ENCODE results near the gene PREX1. TPM values are rescaled to one million over a fixed set of nuclear protein-coding genes. Genes with fewer than 3 reads are reported as not detected.

PREX1 gene
- total RNA-seq, 1 donor from 2014 or later = 65.5 TPM

DNA sequence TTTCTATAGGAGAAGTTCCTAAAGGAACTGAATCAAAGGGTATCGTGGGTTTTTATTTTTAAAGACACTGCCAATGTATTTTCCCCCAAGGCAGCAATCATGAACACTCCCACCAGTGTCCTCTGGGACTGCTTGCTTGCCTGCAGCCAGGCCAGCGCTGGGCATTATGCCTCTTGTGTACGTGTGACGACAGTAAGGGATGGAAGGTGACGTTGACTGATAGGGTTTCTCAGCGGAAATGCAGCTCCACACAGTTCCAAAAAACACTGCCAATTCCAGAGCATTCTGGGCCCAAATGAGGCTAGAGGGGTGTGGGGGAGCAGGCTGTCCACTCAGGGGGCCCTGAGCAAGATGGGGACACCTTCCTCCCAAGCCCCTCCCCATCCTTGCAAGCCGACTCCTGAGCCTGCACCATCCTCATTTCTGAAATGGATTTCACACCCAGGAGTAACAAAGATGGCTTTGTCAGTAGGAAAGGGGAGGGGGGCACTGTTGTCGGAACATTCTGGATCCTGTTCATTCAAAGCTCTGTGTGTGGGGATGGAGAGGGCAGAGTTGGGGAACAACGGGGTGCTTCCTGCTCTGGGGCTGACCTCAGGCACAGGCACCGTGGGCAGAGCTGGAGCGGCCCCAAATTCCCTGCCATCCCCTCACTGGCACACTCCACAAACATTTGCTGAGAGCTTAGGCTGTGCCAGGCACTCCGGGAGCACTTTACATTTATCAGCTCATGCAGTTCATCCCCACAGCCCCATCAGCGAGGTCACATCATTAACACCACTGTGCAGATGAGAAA lies 20.0 kb downstream of the PREX1 start:
- intact Hi-C loops (cut with micrococcal nuclease) = no loop called here
- H3K27ac Mint-ChIP-seq = no peak overlapping the region
- H3K9me3 Mint-ChIP-seq = peaks cover 13% of the 10 kb centered on the region
- DNase-seq = no peak
- peaks cover 60% of the 10 kb centered on the region for H3K36me3 Mint-ChIP-seq (ENCODE audit: low read depth)
- H3K27me3 Mint-ChIP-seq = no peaks in the 10 kb centered on the region
- H3K4me1 Mint-ChIP-seq = peaks cover 23% of the 10 kb centered on the region
- no peak overlapping the region for H3K4me3 Mint-ChIP-seq

DNA sequence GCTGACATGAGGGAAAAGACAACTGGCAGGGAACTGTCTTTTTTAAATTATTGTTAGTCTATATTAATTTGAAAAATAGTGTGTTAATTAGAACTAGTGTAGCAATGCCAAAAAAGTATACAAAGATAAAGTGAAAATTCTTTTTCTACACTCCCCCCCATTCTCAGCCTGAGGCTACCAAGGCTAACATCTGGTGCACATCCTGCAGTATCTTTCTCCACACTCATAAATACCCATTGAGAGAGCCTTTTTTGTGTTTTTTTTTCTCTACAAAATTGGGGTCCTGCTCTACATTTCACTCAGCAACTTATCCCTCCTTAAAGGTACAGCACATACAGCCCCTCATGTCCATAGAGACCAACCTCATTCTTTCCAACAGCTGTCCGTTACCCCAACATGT lies 20.7 kb downstream of the PREX1 start:
- H3K4me3 Mint-ChIP-seq = no peak overlapping the region
- no peak overlapping the region for H3K27ac Mint-ChIP-seq
- H3K4me1 Mint-ChIP-seq = peaks cover 28% of the 10 kb centered on the region
- peaks cover 13% of the 10 kb centered on the region for H3K9me3 Mint-ChIP-seq
- no peak for DNase-seq
- intact Hi-C loops (cut with micrococcal nuclease) = no loop called here
- peaks cover 60% of the 10 kb centered on the region for H3K36me3 Mint-ChIP-seq (ENCODE audit: low read depth)
- no peaks in the 10 kb centered on the region for H3K27me3 Mint-ChIP-seq

DNA sequence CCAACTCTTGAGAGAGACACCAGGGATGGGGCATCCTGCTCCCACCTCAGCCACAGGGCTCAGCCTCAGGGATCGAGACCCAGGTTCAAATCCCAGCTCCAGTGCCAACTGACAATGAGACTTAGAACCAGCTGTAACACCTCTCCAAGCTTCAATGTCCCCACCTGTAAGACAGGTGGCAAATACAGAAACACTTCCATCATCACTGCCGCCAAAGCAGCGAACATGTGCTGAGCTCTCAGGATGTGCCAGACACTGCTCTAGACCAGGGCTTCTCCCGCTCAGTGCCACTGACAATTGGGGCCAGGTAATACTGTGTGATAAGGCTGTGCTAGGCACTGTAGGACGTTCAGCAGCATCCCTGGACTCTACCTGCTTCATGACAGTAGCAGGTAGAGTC lies 22.1 kb downstream of the PREX1 start:
- Mint-ChIP-seq H3K27ac (no peak overlapping the region), H3K9me3 (peaks cover 13% of the 10 kb centered on the region), H3K4me3 (no peak overlapping the region), H3K36me3 (ENCODE audit: low read depth) (peaks cover 55% of the 10 kb centered on the region), H3K27me3 (no peaks in the 10 kb centered on the region), H3K4me1 (peaks cover 26% of the 10 kb centered on the region)
- intact Hi-C loops (cut with micrococcal nuclease) = no loop called here
- no peak for DNase-seq

DNA sequence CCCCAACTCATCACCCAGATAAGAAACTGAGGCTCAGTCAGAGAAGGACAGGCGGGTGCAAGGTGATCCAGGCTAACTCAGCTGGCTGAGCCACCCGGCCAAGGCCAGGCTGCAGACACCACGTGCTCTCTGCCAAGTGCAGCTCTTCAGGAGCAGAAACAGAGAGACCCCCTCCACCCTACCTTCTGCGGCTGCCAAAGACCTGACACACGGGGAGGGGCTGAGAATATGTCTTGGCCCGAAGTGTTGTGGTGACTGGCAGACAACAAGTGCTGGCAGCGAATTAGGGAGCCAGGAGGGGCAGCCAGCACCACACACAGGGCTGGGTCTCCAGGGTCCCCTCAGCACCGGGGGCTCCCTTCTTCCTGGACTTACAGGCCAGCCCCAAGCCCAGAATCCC lies 22.5 kb downstream of the PREX1 start:
- no peak overlapping the region for H3K4me3 Mint-ChIP-seq
- H3K9me3 Mint-ChIP-seq = peaks cover 13% of the 10 kb centered on the region
- H3K27ac Mint-ChIP-seq = no peak overlapping the region
- no peak for DNase-seq
- peaks cover 55% of the 10 kb centered on the region for H3K36me3 Mint-ChIP-seq (ENCODE audit: low read depth)
- H3K4me1 Mint-ChIP-seq = peaks cover 26% of the 10 kb centered on the region
- intact Hi-C loops (cut with micrococcal nuclease) = no loop called here
- H3K27me3 Mint-ChIP-seq = no peaks in the 10 kb centered on the region

DNA sequence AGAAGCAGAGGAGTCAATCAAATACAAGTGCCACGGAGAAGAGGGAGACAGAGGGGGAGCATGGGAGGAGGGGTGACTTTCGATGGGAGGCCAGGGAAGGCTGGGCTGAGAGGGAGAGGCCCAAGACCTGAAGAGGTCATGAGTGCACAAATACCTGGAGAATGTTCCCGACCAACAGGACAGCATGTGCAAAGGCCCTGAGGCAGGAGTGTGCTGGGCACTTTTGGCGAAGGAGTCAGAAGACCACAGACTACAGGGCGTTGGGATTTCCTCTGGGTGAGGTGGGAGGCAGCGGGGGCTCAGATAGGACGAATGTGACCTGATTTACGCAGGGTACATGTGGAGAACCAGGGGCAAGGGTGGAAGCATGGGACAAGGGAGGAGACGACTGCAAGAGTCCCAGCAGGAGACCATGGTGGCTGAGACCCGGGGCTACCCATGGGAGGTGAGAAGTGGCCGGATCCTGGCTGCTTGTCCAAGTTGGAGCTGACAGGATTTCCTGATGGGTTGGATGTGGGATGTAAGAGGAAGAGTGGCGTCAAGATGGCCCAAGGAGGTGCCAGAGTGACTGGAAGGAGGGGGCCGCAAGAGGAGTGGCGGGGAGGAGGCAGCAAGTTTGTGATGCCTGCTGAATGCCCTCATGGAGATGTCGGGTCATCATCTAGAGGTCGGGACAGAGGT lies 23.4 kb downstream of the PREX1 start:
- Mint-ChIP-seq H3K27me3 (no peaks in the 10 kb centered on the region), H3K27ac (no peak overlapping the region), H3K36me3 (ENCODE audit: low read depth) (peaks cover 48% of the 10 kb centered on the region), H3K9me3 (peaks cover 13% of the 10 kb centered on the region), H3K4me3 (no peak overlapping the region), H3K4me1 (peaks cover 25% of the 10 kb centered on the region)
- no peak for DNase-seq
- intact Hi-C loops (cut with micrococcal nuclease) = no loop called here

DNA sequence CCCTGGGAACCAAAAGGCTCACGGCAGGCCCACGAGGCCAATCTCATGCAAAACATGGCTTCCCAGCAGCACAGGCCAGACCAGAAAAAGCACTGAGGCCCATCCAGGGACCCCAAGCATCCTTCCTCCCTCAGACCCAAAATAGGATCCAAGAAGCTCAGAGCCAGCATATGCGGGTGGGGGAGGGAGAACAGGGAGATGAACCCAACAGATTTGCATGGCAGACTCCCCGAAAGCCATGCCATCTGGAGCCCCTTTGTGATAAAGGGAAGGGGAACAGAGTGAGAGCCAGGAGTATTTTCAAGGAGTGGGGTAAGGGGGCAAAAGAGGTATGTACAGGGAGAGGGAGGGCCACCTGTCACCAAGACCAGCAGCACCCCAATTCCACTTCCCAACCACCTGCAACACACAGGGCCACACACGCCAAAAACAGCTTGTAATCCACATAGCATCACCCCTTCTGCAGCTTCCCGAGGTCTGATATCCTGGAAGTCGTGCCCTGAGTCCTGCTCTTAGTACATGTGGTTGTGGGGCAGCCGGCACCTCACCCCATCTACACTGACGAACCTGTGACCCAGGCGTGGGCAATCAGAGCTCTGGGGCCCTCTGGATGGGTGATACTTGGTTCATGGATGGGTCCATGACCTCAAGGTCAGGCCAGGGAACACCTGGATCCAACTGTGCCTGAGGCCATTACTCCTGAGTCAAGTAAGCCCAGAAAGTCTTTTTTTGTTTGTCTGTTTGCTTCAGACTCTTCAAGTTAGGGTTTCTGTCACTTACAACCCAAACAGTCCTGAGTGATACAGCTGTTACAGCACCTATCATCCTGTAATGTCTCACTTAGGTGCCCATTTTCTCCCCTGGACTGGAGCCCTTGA lies 24.4 kb downstream of the PREX1 start:
- H3K4me3 Mint-ChIP-seq = no peak overlapping the region
- H3K36me3 Mint-ChIP-seq (ENCODE audit: low read depth) = peaks cover 40% of the 10 kb centered on the region
- peaks cover 24% of the 10 kb centered on the region for H3K4me1 Mint-ChIP-seq
- H3K27me3 Mint-ChIP-seq = no peaks in the 10 kb centered on the region
- peaks cover 9% of the 10 kb centered on the region for H3K9me3 Mint-ChIP-seq
- DNase-seq = no peak
- intact Hi-C loops (cut with micrococcal nuclease) = no loop called here
- no peak overlapping the region for H3K27ac Mint-ChIP-seq

DNA sequence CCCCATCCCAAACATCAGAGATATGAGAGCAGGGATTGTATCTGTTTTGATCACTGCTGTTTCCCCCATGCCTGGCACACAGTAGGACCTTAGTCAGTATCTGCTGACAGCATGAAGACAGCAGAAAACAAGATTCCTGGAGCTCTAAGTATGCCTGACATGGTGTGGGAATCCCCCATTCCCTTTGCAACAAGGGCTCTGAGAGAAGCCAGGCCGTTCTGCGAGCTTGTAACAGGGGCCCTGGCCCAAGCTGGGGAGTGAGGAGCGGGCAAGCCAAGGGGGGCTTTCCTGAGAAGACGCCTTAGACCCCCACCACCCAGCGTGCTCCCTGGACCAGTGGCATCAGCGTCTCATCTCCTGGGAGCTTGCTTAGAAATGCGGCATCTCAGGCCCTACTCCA lies 25.2 kb downstream of the PREX1 start:
- intact Hi-C loops (cut with micrococcal nuclease) = no loop called here

DNA sequence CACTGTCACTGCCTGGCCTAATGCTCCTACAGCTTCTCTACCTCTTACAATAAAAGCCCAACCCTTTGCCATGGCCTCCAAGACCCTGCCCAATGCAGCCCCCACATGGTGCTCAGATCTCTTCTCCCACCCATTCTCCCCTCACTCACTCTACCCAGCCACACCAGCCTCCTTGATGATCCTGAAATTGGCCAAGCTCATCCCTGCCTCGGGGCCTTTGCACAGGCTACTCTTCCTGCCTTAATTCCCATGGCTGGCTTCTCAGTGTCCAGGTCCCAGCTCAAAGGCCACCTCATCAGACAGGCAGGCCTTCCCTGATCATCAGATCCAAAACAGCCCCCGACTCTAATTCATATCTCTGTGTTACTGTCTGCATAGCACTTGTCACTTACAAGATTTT lies 25.6 kb downstream of the PREX1 start:
- peaks cover 29% of the 10 kb centered on the region for H3K36me3 Mint-ChIP-seq (ENCODE audit: low read depth)
- no peaks in the 10 kb centered on the region for H3K27me3 Mint-ChIP-seq
- H3K4me1 Mint-ChIP-seq = peaks cover 29% of the 10 kb centered on the region
- no peak for DNase-seq
- intact Hi-C loops (cut with micrococcal nuclease) = no loop called here
- no peak overlapping the region for H3K4me3 Mint-ChIP-seq
- H3K9me3 Mint-ChIP-seq = peaks cover 7% of the 10 kb centered on the region
- H3K27ac Mint-ChIP-seq = peak overlapping the region; percentile 3

More for the DNA sequence above, 25.2 kb downstream of the PREX1 start:
- H3K4me3 Mint-ChIP-seq = no peak overlapping the region
- peaks cover 34% of the 10 kb centered on the region for H3K36me3 Mint-ChIP-seq (ENCODE audit: low read depth)
- DNase-seq = no peak
- H3K27ac Mint-ChIP-seq = peak overlapping the region; percentile 3
- H3K27me3 Mint-ChIP-seq = no peaks in the 10 kb centered on the region
- peaks cover 29% of the 10 kb centered on the region for H3K4me1 Mint-ChIP-seq
- peaks cover 9% of the 10 kb centered on the region for H3K9me3 Mint-ChIP-seq

DNA sequence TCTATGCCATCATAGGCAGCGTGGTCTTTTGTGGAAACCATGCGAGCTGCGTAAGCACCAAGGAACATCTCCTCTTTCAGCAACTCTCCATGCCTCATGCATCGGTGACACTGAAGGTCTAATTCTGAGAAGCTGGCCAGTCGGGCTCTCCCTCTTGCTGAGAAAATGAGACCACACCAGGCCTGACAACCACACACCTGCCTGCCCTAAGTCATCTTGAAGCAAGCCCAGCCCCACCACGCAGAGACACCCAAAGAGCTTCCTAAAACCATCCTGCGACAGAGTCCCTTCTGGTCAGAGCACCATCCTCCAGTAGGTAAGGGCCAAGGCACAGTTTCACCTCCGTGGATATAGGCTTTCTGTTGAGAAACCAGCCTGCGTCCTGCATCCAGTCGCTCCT lies 26.6 kb downstream of the PREX1 start:
- DNase-seq = no peak
- Mint-ChIP-seq H3K36me3 (ENCODE audit: low read depth) (peaks cover 20% of the 10 kb centered on the region), H3K4me3 (no peak overlapping the region), H3K9me3 (no peaks in the 10 kb centered on the region), H3K4me1 (peaks cover 26% of the 10 kb centered on the region), H3K27me3 (no peaks in the 10 kb centered on the region), H3K27ac (no peak overlapping the region)
- intact Hi-C loops (cut with micrococcal nuclease) = no loop called here

DNA sequence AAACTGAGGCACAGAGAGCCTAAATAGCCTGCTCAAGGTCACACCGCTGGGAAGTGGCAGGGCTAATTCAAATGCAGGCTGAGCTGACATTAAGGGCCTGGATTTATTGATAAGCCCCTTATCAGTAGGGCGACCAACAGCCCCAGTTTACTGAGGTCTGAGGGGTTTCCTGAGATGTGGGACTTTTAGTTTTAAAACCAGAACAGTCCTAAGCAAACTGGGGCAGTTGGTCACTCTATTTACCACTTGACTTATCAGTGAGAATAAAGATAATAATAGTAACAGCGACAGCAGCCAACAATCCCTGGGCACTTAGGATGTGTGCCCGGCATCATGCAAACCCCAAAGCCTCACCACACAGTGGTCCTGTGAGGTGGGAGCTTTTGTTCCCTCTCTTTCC lies 27.6 kb downstream of the PREX1 start:
- Mint-ChIP-seq H3K4me1 (peaks cover 30% of the 10 kb centered on the region), H3K9me3 (no peaks in the 10 kb centered on the region), H3K36me3 (ENCODE audit: low read depth) (peaks cover 19% of the 10 kb centered on the region), H3K4me3 (no peak overlapping the region), H3K27ac (no peak overlapping the region), H3K27me3 (no peaks in the 10 kb centered on the region)
- no peak for DNase-seq
- intact Hi-C loops (cut with micrococcal nuclease) = no loop called here

DNA sequence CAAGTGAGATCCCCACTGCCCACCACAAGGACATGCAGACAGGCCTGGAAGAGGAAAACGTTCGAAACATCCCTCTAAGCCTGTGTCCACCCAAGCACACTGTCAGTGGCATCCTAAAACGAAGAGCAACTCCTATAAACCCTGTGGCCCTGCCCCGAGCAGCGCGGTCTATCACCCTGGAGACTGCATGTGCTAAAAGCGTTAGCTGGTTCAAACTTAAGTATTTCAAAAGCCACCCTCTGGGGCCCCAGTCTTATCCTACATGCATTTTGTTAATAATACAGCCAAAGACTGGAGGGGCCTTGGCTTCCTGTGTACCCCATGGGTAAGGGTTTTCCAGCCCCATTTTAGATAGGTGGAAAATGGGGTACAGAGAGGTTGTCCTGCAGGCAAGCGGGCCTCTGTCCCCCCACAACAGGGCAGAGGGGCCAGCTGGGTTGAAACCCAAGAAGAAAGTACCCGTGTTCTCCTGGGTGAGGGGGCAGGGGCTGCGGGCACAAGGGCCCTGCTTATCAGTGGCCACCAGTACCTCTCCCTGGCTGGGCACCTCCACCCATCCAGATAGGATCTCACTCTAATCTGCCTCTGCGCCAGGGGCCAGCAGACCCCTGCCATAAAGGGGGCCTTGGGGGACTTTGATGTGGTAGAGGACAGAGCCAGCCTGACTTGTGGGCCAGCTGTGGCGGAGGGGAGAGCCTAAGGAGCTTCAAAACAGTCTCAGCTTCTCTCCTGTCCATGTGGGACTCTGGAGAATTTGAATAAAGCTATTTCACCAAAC lies 28.3 kb downstream of the PREX1 start:
- Mint-ChIP-seq H3K4me3 (no peak overlapping the region), H3K9me3 (no peaks in the 10 kb centered on the region), H3K27ac (no peak overlapping the region), H3K36me3 (ENCODE audit: low read depth) (peaks cover 15% of the 10 kb centered on the region), H3K4me1 (peaks cover 27% of the 10 kb centered on the region), H3K27me3 (no peaks in the 10 kb centered on the region)
- intact Hi-C loops (cut with micrococcal nuclease) = no loop called here
- DNase-seq = no peak

DNA sequence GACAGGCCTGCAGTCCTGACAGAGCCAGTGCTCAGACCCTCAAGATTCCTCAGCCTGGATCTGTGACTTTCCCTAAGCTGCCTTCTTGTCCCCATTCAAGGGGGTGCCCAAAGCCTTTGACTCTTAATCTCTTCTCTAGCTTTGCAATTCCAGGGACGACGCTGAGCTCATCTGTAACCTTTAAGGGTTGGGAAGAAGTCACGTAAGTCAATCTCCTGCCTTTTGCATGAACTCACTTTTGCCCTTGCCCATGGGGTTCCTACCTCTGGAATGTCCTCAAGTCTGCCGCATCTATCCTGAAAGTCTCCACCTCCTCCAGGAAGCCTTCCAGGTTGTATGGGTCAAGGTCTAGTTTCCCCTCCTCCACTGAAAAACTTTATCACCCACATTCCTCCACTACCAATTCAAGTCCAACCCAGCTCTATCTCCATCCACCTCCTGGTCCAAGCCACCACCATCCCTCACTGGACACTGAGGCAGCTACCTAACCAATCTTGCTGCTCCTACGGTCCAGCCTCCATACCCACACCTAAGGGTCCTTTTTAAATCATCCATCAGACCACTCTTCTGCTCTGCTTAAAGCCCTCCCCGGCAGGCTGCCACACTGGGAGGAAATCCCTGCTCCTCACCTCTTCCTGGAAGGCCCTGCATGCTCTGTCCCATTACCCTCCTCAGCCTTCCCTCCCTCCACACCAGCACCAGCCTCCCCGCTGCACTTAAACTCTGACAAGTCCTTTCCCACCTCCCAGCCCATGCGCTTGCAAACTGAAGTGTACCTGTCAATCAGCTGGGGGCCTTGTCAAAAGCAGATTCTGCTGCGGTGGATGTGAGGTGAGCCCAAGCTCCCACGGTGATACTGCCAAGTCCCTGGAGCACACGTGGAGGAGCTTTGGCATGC lies 29.7 kb downstream of the PREX1 start:
- H3K4me1 Mint-ChIP-seq = peaks cover 31% of the 10 kb centered on the region
- no peak overlapping the region for H3K4me3 Mint-ChIP-seq
- intact Hi-C loops (cut with micrococcal nuclease) = no loop called here
- no peaks in the 10 kb centered on the region for H3K27me3 Mint-ChIP-seq
- H3K9me3 Mint-ChIP-seq = no peaks in the 10 kb centered on the region
- no peak for DNase-seq
- no peak overlapping the region for H3K27ac Mint-ChIP-seq
- peaks cover 6% of the 10 kb centered on the region for H3K36me3 Mint-ChIP-seq (ENCODE audit: low read depth)

Data from activated CD4-positive, alpha-beta T cell treated with anti-CD3 and anti-CD28 coated beads, Interleukin-2, amount 10 ng/mL, durations not matched to agents 24 days and 14 days (primary cell).